NB4 (cell line): ENCODE data around the gene SLC37A2.

Experiments used
- DNase-seq: peaks from one replicate; pipeline ENCODE4 v3.0.0; 2010; ENCODE audit warnings: low read depth
- H3K4me3 ChIP-seq: one replicate; pipeline ENCODE4 v1.5.1; 2011; ENCODE audit warnings: mild to moderate bottlenecking, low read depth, low read length, moderate library complexity
- CTCF ChIP-seq: IDR thresholded peaks from one replicate; pipeline ENCODE4 v1.5.1; 2012; ENCODE audit warnings: low read depth, low read length
- MAX ChIP-seq: IDR thresholded peaks from 2 replicates; pipeline ENCODE4 v1.6.1; 2011; ENCODE audit warnings: low read depth, low read length
- MYC ChIP-seq: IDR thresholded peaks from 2 replicates; pipeline ENCODE4 v1.6.1; 2011; ENCODE audit warnings: low read depth, low read length
- POLR2A ChIP-seq: IDR thresholded peaks from 2 replicates; pipeline ENCODE4 v1.6.1; 2011; ENCODE audit warnings: mild to moderate bottlenecking; ENCODE audit not compliant: insufficient read length; ENCODE audit errors: extremely low read depth

SLC37A2 gene

GRCh38 chr11:125080531-125080911 is 17.4 kb downstream of the SLC37A2 start:
- DNase-seq = no peak
- TF ChIP-seq CTCF (no peak), MYC (no peak)
- H3K4me3 ChIP-seq = no peak overlapping the region

GRCh38 chr11:125081098-125081798 is 18.1 kb downstream of the SLC37A2 start:
- no peak overlapping the region for H3K4me3 ChIP-seq
- TF ChIP-seq MAX (no peak), POLR2A (no peak), MYC (no peak), CTCF (no peak)
- DNase-seq = no peak

GRCh38 chr11:125082040-125082439 is 18.9 kb downstream of the SLC37A2 start:
- DNase-seq = no peak
- no peak overlapping the region for H3K4me3 ChIP-seq
- TF ChIP-seq CTCF = no peak
- TF ChIP-seq POLR2A = no peak
- no peak for TF ChIP-seq MAX
- no peak for TF ChIP-seq MYC

GRCh38 chr11:125082611-125083311 is 19.7 kb downstream of the SLC37A2 start:
- no peak for TF ChIP-seq CTCF
- TF ChIP-seq MYC = no peak
- TF ChIP-seq POLR2A = no peak
- TF ChIP-seq MAX = no peak
- no peak overlapping the region for H3K4me3 ChIP-seq
- DNase-seq = peak; percentile 34

GRCh38 chr11:125083312-125084056 is 20.4 kb downstream of the SLC37A2 start:
- TF ChIP-seq MYC = no peak
- no peak for TF ChIP-seq CTCF
- no peak for TF ChIP-seq POLR2A
- TF ChIP-seq MAX = no peak
- H3K4me3 ChIP-seq = no peak overlapping the region
- no peak for DNase-seq
